ENCODE data around the gene TMEM97.
A peak's percentile ranks its signal among the peaks of the same experiment; 100 is the strongest.
"Not testable (repeated sequence)": the region's sequence is repeated elsewhere in the genome, so short reads cannot be mapped to it uniquely, and the experiment has no call there.

Gene TMEM97

GRCh38 chr17:28338056-28338768 lies 19.2 kb downstream of the TMEM97 start:
- DNase-seq (ENCODE audit: low read depth in 2 of 2), result peak; percentile 17 to 20

- DNase-seq (ENCODE audit: low read depth in 2 of 2), result not testable (repeated sequence)
These were observed 19.8 kb downstream of the TMEM97 start for GRCh38 chr17:28338769-28339212.

DNA sequence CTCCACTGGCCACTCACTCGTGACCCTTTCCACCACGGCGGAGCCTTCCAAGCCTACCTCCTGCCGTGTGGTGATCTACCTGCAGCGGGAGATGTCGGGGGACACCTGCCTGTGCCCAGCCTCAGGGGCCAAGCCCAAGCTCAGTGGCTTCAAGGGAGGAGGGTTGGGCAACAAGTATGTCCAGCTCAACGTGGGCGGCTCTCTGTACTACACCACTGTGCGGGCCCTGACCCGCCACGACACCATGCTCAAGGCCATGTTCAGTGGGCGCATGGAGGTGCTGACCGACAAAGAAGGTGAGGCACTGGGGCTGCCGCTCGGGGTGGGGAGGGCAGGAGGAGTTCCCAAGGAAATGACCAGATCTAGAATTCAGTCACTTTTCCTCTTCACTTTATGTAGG lies 20.4 kb downstream of the TMEM97 start:
- DNase-seq (ENCODE audit: low read depth in 2 of 2), result no peak

GRCh38 chr17:28340374-28340773 lies 21.4 kb downstream of the TMEM97 start:
- DNase-seq (ENCODE audit: low read depth in 2 of 2), result no peak

GRCh38 chr17:28341516-28341915 lies 22.5 kb downstream of the TMEM97 start:
- no peak for DNase-seq (ENCODE audit: low read depth in 2 of 2)

GRCh38 chr17:28342313-28342712 lies 23.3 kb downstream of the TMEM97 start:
- DNase-seq (ENCODE audit: low read depth in 2 of 2), result no peak

GRCh38 chr17:28343491-28343932 lies 24.5 kb downstream of the TMEM97 start:
- no peak for DNase-seq (ENCODE audit: low read depth in 2 of 2)

DNA sequence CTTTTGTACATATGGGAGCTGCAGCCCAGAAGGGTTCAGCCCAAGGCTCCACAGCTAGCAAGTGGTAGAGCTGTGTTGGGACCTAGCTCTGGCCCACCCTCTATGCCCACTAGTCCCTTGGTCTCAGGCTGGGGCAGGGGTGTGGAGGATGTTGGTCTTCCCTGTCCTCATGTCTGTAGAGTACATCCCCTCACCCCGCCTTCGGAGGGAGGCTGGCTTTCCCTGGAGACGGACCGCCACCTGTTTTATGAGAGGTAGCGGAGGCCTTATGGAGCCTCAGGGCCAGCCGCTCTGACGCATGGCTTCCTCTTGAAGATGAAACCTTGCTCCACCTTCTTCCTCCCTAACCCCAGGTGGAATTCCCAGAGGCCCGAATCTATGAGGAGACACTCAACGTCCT lies 25.0 kb downstream of the TMEM97 start:
- no peak for DNase-seq (ENCODE audit: low read depth in 2 of 2)

GRCh38 chr17:28344435-28344901 lies 25.5 kb downstream of the TMEM97 start:
- no peak for DNase-seq (ENCODE audit: low read depth in 2 of 2)

DNA sequence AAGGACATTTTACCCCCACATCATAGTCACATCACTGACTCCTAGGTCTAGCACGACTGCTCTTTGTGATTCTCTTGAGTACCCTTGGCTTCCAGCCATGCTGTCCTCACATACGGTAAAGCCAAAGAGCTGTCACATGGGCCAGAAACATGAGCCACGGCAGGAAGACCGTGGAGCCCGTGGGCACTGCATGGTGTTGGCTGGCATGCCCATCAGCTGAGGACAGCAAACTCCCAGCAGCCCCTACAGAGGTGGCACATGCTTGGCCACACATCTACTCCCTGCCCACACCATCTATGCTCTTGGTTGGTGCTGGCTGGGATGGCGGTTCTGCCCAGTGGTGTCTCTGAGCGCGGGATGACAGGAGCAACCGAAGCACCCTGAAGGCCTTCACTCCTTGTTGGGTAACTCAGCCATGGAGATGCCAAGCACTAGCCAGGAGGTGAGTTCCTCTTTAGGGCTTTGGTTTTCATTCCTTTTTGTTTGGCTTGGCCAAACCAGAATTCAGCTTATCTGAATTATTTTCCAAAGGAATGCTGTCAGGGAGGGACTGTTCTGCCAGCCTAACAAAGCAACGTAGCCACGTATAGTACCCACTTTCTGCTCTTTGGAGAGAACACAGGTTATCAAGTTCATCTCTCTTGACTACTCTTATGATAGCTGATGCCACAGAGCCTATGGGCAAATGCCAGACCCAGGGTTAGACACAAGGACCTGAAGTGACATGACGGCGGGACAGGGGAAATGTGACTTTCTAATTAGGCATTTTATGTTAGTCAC lies 26.6 kb downstream of the TMEM97 start:
- no peak for DNase-seq (ENCODE audit: low read depth in 2 of 2)

DNA sequence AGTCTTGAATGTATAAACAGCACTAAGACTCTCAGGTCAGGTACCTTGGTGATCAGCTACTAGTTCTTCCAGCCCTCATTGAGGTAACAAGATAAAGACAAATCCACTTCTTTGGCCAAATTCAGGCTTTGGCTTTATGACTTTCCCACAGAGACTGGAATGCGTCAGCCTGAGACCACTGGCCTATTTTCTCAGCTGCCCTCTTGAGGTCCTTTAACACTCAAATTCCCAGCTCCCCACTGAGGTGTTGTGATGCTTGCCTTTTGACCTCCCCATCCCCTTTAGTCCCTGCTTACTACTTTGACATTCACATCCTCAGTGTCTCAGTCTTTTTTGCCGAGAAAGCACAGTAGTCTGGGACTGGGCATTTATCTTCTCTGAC lies 27.2 kb downstream of the TMEM97 start:
- no peak for DNase-seq (ENCODE audit: low read depth in 2 of 2)

DNA sequence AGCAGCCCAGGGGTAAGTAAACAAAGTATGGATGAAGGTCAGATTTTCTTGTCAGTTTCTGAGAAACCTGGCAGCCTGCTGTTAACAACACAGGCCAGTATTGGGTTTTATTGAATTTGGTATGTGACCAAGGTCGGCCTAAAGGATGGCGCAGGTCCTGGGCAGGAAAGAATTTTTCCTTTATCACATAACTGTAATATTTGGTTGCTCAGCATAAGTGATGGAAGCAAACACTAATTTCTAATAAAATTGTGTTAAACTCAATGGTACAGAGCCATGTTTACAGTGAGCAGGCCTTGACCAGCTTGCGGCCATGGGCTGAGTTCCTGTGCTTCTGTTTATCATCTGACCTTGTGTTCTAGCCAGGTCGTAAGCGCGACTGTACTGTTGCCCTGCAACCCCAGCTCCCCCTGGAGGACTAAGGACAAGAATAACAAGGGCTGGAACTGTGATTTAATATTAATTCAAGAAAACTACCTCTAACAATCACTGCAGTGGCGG lies 27.8 kb downstream of the TMEM97 start:
- DNase-seq (ENCODE audit: low read depth in 2 of 2), result no peak

- DNase-seq (ENCODE audit: low read depth in 2 of 2), result peak; percentile 50 to 53
These were observed 28.4 kb downstream of the TMEM97 start for GRCh38 chr17:28347261-28347891.

DNA sequence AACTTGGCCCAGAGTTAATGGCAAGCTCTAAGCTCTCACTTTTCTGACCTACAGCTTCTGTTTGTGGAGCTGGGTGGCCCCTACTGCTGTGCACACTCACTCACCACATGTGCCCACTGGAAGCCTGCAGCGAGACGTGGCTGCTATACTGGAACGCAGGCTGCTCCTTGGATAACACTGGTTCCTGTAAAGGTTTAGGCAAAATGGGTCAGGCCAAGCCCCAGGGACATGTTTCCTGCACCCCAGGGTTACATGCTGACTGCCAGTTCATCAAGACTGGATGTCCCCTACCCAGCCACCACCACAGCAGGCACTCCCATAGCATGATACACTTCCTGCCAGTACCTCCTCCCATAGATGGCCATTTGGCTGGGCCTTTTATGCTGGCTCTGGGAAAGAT lies 30.0 kb downstream of the TMEM97 start:
- no peak for DNase-seq (ENCODE audit: low read depth in 2 of 2)

GRCh38 chr17:28350271-28350670 lies 31.3 kb downstream of the TMEM97 start:
- DNase-seq (ENCODE audit: low read depth in 2 of 2), result no peak

DNA sequence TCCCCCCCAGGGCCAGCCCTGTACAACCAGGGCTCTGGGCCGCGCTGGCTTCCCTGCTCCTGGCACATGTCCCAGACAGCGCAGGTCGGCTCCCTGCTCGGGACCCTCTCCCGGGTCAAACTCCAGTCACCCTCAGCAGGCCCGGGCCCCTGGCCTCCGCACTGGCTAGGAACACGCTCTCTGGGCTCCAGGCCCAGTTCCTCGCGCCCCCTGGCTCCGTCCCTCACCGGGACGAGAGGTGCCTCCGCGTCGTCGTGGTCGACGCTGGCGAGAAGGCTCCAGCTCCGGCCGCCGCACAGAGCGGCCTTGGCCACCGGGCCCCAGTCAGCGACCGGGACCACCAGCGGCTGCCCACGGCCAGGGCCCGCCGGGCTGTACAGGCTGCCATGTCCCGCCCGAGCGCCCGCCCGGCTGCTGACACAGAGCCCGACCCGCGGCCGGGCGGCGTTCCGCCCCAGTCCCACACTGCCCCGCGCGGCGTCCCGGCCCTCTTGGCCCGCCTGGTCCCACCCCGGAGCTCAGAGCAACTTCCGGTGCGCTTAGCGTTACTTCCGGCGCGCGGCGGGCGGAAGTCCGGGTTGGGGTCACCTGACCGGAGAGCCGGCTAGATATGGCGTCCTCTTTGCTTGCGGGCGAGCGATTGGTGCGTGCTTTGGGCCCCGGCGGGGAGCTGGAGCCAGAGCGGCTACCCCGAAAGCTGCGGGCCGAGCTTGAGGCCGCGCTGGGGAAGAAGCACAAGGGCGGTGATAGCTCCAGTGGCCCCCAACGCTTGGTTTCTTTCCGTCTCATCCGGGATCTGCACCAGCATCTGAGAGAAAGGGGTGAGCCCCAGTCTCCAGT lies 38.3 kb downstream of the TMEM97 start, which contains the start of gene POLDIP2:
POLDIP2 (minus strand) TSS at position 467 of the 840 bp plus-strand sequence; CDS start at position 388, 79 bp downstream.
- peak; percentile 85 to 87 for DNase-seq (ENCODE audit: low read depth in 2 of 2)

DNA sequence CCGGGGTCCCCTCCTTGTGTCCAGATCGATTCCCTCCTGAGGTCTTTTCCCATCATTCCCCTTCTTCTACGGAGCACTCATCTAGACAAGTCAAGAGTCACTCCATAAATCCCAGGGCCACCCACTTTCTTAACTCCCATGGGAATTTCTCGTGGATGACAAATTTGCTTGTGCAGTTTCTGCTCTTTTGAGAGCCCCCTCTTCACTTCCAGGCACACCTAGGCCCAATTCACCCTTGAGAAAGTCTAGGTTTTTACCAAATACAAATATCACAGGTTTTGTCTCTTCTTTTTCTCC lies 38.8 kb downstream of the TMEM97 start:
- DNase-seq (ENCODE audit: low read depth in 2 of 2), result no peak

DNA sequence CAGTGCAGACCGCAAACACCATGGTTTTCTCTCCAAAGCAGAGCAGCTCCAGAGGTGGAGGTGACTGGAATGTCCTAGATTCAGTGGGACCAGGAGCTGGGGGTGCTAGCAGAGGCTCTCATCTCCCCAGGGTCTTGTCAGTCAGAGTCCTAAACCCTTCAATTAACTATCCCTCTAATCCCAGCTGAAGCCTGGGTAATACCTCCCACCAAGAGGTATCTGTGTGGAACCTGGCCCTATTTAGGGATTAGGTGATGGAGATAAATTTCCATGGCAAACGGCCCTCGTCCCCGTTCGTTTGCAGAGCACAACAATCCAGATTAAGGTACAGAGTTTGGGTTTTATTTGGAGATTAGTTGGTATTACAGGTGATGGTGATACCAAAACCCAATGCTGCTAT lies 44.2 kb downstream of the TMEM97 start:
- DNase-seq (ENCODE audit: low read depth in 2 of 2), result no peak

DNA sequence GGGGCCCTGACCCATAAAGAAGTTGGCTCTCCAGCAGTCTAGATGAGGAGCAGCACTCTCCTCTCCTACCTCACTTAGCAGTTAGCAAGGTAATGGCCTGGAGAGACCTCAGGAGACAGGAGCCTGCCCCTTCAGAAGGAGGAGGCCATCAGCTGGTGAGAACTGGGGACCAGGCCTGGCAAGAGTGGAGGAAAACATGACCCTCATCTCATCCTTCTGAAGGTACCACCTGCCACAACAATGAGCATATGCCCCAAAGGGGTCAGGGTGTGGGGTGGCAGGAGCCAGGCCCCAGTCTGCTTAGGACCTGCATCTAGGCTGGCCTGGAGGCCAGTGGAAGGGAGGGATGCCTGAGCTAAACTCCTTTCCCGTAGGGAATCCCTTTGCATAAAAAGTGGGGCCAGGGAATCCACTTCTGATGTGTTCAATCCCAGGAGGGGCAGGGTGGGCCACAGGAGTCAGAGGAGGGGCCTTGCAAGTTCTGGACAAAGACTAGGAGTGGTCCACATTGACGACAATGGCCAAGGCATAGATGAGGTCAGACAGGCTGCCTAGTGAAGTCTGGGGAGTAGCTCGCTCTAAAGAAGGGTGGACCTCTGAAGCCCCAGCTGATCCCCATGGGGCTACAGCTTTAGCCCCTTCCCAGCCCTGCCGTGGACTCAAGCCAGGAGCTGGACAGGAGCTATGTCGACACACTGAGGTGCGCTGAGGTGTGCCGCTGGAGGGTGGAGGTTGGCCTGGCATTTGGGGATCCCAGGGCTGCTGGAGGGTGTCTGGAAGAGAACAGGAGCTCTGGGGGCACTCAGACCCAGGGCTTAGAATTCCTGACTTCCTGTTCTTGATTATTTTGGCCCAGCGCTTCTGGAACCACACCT lies 45.0 kb downstream of the TMEM97 start:
- DNase-seq (ENCODE audit: low read depth in 2 of 2), result no peak

GRCh38 chr17:28364665-28365363 lies 45.8 kb downstream of the TMEM97 start, which contains the start of gene SEBOX:
TSS of gene SEBOX (minus strand) at chr17:28365199. CDS start at chr17:28365151, 48 bp downstream.
- no peak for DNase-seq (ENCODE audit: low read depth in 2 of 2)

Measured in fibroblast of skin of left biceps (primary cell).